ENCODE data around the gene DOCK4. TPM values are rescaled to one million over a fixed set of nuclear protein-coding genes. Genes with fewer than 3 reads are reported as not detected.

Gene DOCK4
- total and polyA plus RNA-seq, 2 donors from 2014 or later: 3.2 to 38.9 TPM

DNA sequence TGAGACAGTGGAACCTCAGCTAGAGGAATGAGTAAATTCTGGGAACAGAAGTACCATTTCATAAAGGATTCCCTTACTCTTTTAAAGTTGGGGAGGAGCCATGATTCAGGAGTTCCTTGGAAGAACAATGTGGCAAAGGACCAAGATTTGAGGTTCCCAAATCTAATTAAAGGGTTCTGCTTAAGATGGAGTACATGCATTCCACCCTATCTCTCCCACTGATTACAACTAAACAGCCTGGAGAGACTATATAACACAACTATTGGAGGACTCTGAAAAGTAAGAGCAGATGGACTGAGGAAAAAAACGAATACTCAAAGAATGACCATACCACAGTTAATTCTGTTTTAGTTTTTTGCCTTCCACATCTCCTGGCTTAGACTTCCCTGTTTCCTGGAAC, 431.0 kb downstream of the DOCK4 start:
- H3K36me3 ChIP-seq (ENCODE audit: control insufficient read depth in 2 of 3, insufficient read depth in 3 of 3, low read length in 3 of 3): no peaks in the 10 kb centered on the region
- DNase-seq: no peak
- TF ChIP-seq CTCF (IDR thresholded peaks at IDR 0.05; ENCODE audit: borderline replicate concordance, extremely low read depth, insufficient read depth): no peak
- peaks cover 0 to 3% (median 0%) of the 10 kb centered on the region in 3 donors for H3K9me3 ChIP-seq (ENCODE audit: control insufficient read depth in 2 of 3, insufficient read depth in 1 of 3, low read length in 3 of 3)
- FAIRE-seq: no peak
- no peaks in the 10 kb centered on the region for H3K27me3 ChIP-seq (ENCODE audit: control insufficient read depth, insufficient read depth, low read length)
- intact Hi-C loops (cut with DNase I): no loop called here
- no peaks in the 10 kb centered on the region for H3K4me1 ChIP-seq (ENCODE audit: control insufficient read depth in 2 of 3, insufficient read depth in 2 of 3, low read depth in 1 of 3, low read length in 3 of 3)
- no peak overlapping the region for H3K4me3 ChIP-seq (ENCODE audit: low read length in 3 of 3)
- no peak overlapping the region for H3K27ac ChIP-seq (ENCODE audit: low read depth in 2 of 2, low read length in 2 of 2)
- H3K9ac ChIP-seq (ENCODE audit: low read length in 3 of 3): no peak overlapping the region

- peaks cover 0 to 3% (median 0%) of the 10 kb centered on the region in 3 donors for H3K9me3 ChIP-seq (ENCODE audit: control insufficient read depth in 2 of 3, insufficient read depth in 1 of 3, low read length in 3 of 3)
- no peak for FAIRE-seq
- H3K9ac ChIP-seq (ENCODE audit: low read length in 3 of 3): no peak overlapping the region
- intact Hi-C loops (cut with DNase I): no loop called here
- no peaks in the 10 kb centered on the region for H3K4me1 ChIP-seq (ENCODE audit: control insufficient read depth in 2 of 3, insufficient read depth in 2 of 3, low read depth in 1 of 3, low read length in 3 of 3)
- TF ChIP-seq CTCF (IDR thresholded peaks at IDR 0.05; ENCODE audit: borderline replicate concordance, extremely low read depth, insufficient read depth): no peak
- no peak overlapping the region for H3K4me3 ChIP-seq (ENCODE audit: low read length in 3 of 3)
- H3K27ac ChIP-seq (ENCODE audit: low read depth in 2 of 2, low read length in 2 of 2): no peak overlapping the region
- no peak for DNase-seq
- no peaks in the 10 kb centered on the region for H3K36me3 ChIP-seq (ENCODE audit: control insufficient read depth in 2 of 3, insufficient read depth in 3 of 3, low read length in 3 of 3)
- no peaks in the 10 kb centered on the region for H3K27me3 ChIP-seq (ENCODE audit: control insufficient read depth, insufficient read depth, low read length)
Observed at GRCh38 chr7:111772716-111773115, 433.5 kb downstream of the DOCK4 start.

GRCh38 chr7:111771638-111772037, 434.6 kb downstream of the DOCK4 start:
- intact Hi-C loops (cut with DNase I): no loop called here
- Histone ChIP-seq H3K4me3 (ENCODE audit: low read length in 3 of 3) (no peak overlapping the region), H3K36me3 (ENCODE audit: control insufficient read depth in 2 of 3, insufficient read depth in 3 of 3, low read length in 3 of 3) (no peaks in the 10 kb centered on the region), H3K9me3 (ENCODE audit: control insufficient read depth in 2 of 3, insufficient read depth in 1 of 3, low read length in 3 of 3) (peaks cover 0 to 3% (median 0%) of the 10 kb centered on the region in 3 donors), H3K27me3 (ENCODE audit: control insufficient read depth, insufficient read depth, low read length) (no peaks in the 10 kb centered on the region), H3K27ac (ENCODE audit: low read depth in 2 of 2, low read length in 2 of 2) (no peak overlapping the region), H3K9ac (ENCODE audit: low read length in 3 of 3) (no peak overlapping the region), H3K4me1 (ENCODE audit: control insufficient read depth in 2 of 3, insufficient read depth in 2 of 3, low read depth in 1 of 3, low read length in 3 of 3) (no peaks in the 10 kb centered on the region)
- TF ChIP-seq CTCF (IDR thresholded peaks at IDR 0.05; ENCODE audit: borderline replicate concordance, extremely low read depth, insufficient read depth): no peak
- DNase-seq (no peak), FAIRE-seq (no peak)

DNA sequence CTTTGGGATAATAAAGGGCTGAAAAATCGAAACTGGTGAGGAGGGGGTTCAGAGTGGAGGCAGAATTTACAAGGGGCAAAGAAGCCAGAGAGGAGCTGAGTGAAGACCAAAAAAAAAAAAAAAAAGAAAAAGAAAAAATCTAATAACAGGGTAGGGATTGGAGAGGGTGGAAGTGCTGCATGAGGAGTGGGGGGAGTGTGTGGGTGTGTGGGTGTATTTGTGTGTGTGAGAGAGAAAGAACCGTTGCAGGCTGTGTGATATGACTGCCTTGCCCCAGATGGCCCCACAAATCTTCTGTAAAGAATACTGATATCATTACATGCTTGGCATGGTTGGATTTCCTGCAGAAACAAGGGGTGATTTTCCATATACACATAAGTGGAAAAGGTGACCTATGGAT, 436.1 kb downstream of the DOCK4 start:
- intact Hi-C loops (cut with DNase I): no loop called here
- no peaks in the 10 kb centered on the region for H3K9me3 ChIP-seq (ENCODE audit: control insufficient read depth in 2 of 3, insufficient read depth in 1 of 3, low read length in 3 of 3)
- no peak overlapping the region for H3K4me3 ChIP-seq (ENCODE audit: low read length in 3 of 3)
- DNase-seq: no peak
- no peaks in the 10 kb centered on the region for H3K4me1 ChIP-seq (ENCODE audit: control insufficient read depth in 2 of 3, insufficient read depth in 2 of 3, low read depth in 1 of 3, low read length in 3 of 3)
- H3K27me3 ChIP-seq (ENCODE audit: control insufficient read depth, insufficient read depth, low read length): no peaks in the 10 kb centered on the region
- no peak for TF ChIP-seq CTCF (IDR thresholded peaks at IDR 0.05; ENCODE audit: borderline replicate concordance, extremely low read depth, insufficient read depth)
- H3K27ac ChIP-seq (ENCODE audit: low read depth in 2 of 2, low read length in 2 of 2): no peak overlapping the region
- H3K9ac ChIP-seq (ENCODE audit: low read length in 3 of 3): no peak overlapping the region
- H3K36me3 ChIP-seq (ENCODE audit: control insufficient read depth in 2 of 3, insufficient read depth in 3 of 3, low read length in 3 of 3): no peaks in the 10 kb centered on the region
- no peak for FAIRE-seq

Measured in kidney (tissue), 14 donors.